Transverse colon (tissue), 4 donors: ENCODE data around the gene GABRG3.

ENCODE experiments used
- CTCF ChIP-seq, 5 experiments: fragments of 200-600 bp in 3 of 5; fragments of 450-650 bp in 2 of 5; sonication (generic) in 3 of 5; IDR thresholded peaks; 1 replicate in 2 of 5; 2 replicates in 3 of 5; pipeline ENCODE4 v1.5.1; 2016 to 2017; ENCODE audit warnings: antibody characterized with exemption in 5 of 5, inconsistent platforms in 3 of 5, mild to moderate bottlenecking in 2 of 5, moderate library complexity in 1 of 5
- POLR2AphosphoS5 ChIP-seq, 3 donors: sonication (generic); formaldehyde crosslinking; IDR thresholded peaks; one replicate each; pipeline ENCODE4 v1.6.1; 2016; ENCODE audit warnings: antibody characterized with exemption in 3 of 3

- TF ChIP-seq POLR2AphosphoS5 (IDR thresholded peaks at IDR 0.05), result no peak
- no peak for TF ChIP-seq CTCF (IDR thresholded peaks at IDR 0.05)
These were observed 65.2 kb downstream of the GABRG3 start for GRCh38 chr15:27036210-27036609.
